ENCODE measurements around the gene CYTH4. TPM values are rescaled to one million over a fixed set of nuclear protein-coding genes. Genes with fewer than 3 reads are reported as not detected.

The CYTH4 gene
- total and polyA plus RNA-seq, 2 of the 8 experiments (the other 6 are each of a cell fraction or from before 2014, with no cell fraction given) = 0.09 TPM; not detected in 1

DNA sequence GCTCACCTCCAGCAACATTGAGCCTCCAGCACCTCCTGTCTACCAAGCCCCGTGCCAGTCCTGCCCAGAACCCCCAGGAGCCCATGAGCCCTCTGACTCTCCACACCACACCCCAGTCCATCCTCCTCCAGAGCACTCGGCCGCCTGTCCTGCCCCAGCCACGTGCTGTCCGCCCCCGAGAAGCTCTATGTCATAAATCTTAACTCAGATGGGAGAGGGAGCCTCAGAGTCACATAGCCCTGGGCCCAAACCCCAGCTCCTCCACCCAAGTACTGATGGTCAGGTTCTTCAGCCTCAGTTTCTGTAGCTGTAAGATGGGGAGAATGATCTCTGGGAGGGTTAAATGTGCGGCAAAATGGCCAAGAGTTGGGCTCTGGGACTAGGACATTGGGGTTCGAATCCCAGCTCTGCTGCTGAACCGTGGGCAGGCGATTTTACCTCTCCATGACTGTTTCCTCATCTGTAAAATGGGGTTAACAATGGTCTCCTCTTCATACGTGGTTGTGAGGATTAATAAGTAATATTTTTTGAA is 27.8 kb downstream of the CYTH4 start:
- peaks cover 4 to 19% (median 11%) of the 10 kb centered on the region in 4 experiments for H3K4me1 ChIP-seq (replicated peaks in 1 of 4; ENCODE audit: control insufficient read depth in 3 of 4, insufficient read depth in 4 of 4, low read length in 3 of 4)
- H3K4me3 ChIP-seq (ENCODE audit: extremely low read depth in 1 of 4, insufficient read depth in 2 of 4, low read depth in 3 of 4, low read length in 4 of 4) = no peak overlapping the region
- H2AK5ac ChIP-seq (ENCODE audit: low read depth, low read length) = peak overlapping the region; percentile 41; the same call in 1 of the 2 replicates
- H3K18ac ChIP-seq (ENCODE audit: extremely low read depth, low read length) = no peak overlapping the region
- no peak overlapping the region for H4K91ac ChIP-seq (replicated peaks; ENCODE audit: insufficient read length, low read length)
- POLR2A ChIA-PET (ENCODE audit: partially characterized antibody) = no interaction called here
- no peak overlapping the region for H2BK120ac ChIP-seq (replicated peaks; ENCODE audit: low read depth, low read length)
- 84% methylated on average over 11 of the region's 11 CpGs; no CpG with 5 or more reads in 1 of the 2 experiments for WGBS, 2 experiments (ENCODE audit: extremely low coverage in 1 of 2, insufficient coverage in 1 of 2, insufficient read length in 1 of 2, insufficient replicate concordance in 2 of 2, low coverage in 1 of 2, low lambda C conversion rate in 2 of 2, missing lambda C conversion rate in 1 of 2)
- no peak overlapping the region for H3K4ac ChIP-seq (replicated peaks; ENCODE audit: insufficient read length, low read depth, low read length)
- no peak overlapping the region for H4K5ac ChIP-seq (ENCODE audit: insufficient read length, low read depth, low read length)
- H3K23ac ChIP-seq (ENCODE audit: insufficient read length) = no peak overlapping the region
- no peaks in the 10 kb centered on the region; a peak in 2 of 7 replicates for H3K27me3 ChIP-seq (replicated peaks in 1 of 4; ENCODE audit: control insufficient read depth in 3 of 4, extremely low read depth in 1 of 4, insufficient read depth in 3 of 4, low read length in 3 of 4)
- H3K9ac ChIP-seq (replicated peaks in 1 of 4; ENCODE audit: extremely low read depth in 1 of 4, low read depth in 3 of 4, low read length in 3 of 4) = no peak overlapping the region
- no peak for FAIRE-seq
- no peak overlapping the region for H4K8ac ChIP-seq (ENCODE audit: extremely low read depth, insufficient read depth, low read length)
- H3K56ac ChIP-seq (replicated peaks; ENCODE audit: insufficient read length, low read depth, low read length) = no peak overlapping the region
- no peaks in the 10 kb centered on the region for H3K79me1 ChIP-seq (ENCODE audit: low read depth, low read length)
- H4K20me1 ChIP-seq (replicated peaks in 1 of 2; ENCODE audit: control insufficient read depth in 1 of 2, insufficient read depth in 2 of 2, low read length in 2 of 2) = no peaks in the 10 kb centered on the region
- no peak overlapping the region for H3K4me2 ChIP-seq (ENCODE audit: insufficient read depth in 1 of 2, low read depth in 2 of 2, low read length in 2 of 2)
- no peak overlapping the region; the same call in 1 of the 2 replicates for H2BK12ac ChIP-seq (ENCODE audit: low read depth, low read length)
- no peak for DNase-seq (ENCODE audit: low read depth in 1 of 2, low spot score in 2 of 2)
- H2BK15ac ChIP-seq (ENCODE audit: low read length) = no peak overlapping the region
- H3K9me3 ChIP-seq (ENCODE audit: insufficient read depth in 2 of 2, low read depth in 1 of 2, low read length in 1 of 2) = no peaks in the 10 kb centered on the region; a peak in 1 of 4 replicates
- no peak overlapping the region for H2BK5ac ChIP-seq (ENCODE audit: low read depth, low read length)
- H3K14ac ChIP-seq (ENCODE audit: insufficient read length) = no peak overlapping the region
- H3K79me2 ChIP-seq (ENCODE audit: control insufficient read depth in 1 of 2, insufficient read depth in 2 of 2, low read length in 2 of 2) = no peaks in the 10 kb centered on the region; a peak in 1 of 4 replicates
- CTCF ChIA-PET (ENCODE audit: partially characterized antibody) = interaction anchor here (0.9 to 2.2 kb wide), 12 partner anchors 14 to 148 kb away, joined by 3 to 10 read pairs (median 4); no protein-coding TSS in a partner anchor
- no peak overlapping the region for H2BK20ac ChIP-seq (ENCODE audit: low read length)
- H3K27ac ChIP-seq (ENCODE audit: low read depth, low read length) = no peak overlapping the region
- H3K23me2 ChIP-seq (ENCODE audit: low read depth, low read length) = peaks cover 2% of the 10 kb centered on the region; the same call in 1 of the 2 replicates
- H2AFZ ChIP-seq (ENCODE audit: low read length) = no peak overlapping the region
- H3K36me3 ChIP-seq (ENCODE audit: control insufficient read depth in 2 of 4, insufficient read depth in 4 of 4, low read length in 3 of 4) = no peaks in the 10 kb centered on the region; a peak in 1 of 8 replicates
- no peak for TF ChIP-seq SUZ12 (IDR thresholded peaks at IDR 0.05; ENCODE audit: low read length)
- TF ChIP-seq BACH1 (IDR thresholded peaks at IDR 0.05; ENCODE audit: low read length) = no peak

Measured in H1 (cell line).